HCEC 1CT (cell line): ENCODE results near the gene XPOT.

Experiments
- DNase-seq: peaks from one replicate; pipeline ENCODE4 v3.0.0-alpha.2; 2017

XPOT gene

DNA sequence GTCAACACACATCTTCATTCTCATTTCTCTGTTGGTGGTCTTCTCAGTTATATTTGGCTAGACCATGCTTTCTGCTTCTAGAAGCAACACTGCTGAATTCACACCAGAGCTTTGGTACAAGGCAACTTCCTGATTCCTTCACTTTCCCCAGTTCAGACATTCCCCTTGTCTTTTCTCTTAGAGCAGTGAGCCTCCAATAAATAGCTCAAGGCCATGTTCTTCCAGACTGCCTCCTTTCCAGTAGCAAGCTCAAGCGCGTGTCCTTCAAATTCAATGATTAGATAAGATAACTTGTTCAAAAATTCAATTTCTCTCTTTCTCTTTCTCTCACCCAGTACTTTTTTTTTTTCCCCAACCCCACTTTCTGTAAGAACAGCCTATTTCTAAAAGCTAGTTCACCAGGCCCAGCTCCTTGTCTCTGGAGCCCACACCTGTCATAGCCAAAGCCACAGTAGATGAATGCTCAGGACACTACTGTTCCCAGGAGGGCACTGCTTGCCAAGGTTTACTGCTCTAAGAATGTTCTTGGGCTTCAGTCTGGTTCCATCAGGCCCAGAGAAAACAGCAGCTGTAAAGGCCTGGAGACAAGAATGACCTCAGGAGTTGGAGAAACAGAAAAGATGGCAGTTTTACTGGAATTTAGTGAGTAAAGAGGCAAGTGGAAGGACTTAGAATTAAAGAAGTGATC lies 65.4 kb downstream of the XPOT start:
- DNase-seq: no peak

DNA sequence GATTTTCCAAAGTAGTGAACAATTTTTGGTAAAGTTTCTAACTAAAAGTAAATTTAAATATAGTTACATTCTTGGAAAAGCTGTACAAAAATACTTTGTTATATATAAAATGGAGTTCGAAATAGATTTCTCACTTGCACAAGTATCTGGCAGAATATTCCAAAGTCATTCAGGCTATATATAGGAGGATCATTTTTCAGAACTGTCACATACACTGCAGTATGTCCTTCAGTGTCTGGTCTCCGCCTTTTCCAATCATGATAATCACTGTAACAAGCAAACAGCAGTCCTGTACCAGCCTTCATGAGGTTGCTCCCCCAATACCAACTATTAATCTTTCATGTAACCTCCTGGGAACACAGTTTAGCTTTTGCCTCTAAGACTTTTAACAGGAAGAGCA lies 66.3 kb downstream of the XPOT start:
- no peak for DNase-seq

DNA sequence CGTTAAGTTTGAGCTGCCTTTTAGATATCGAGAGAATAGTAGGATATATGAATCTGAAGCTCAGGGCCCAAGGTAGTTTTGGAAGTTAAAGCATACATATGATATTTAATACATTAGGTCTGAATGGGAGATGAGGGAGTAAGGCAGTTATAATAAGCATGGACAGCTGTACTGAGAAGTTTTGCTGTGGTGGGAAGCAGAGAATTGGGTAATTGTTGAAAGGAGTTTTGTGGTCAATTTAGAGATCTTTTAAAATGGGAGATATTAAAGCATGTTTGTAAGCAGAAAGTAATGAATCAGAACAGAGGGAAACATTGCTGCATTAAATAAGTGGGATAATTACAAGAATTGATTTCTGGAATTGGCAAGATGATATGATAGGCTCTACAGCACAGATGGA lies 69.0 kb downstream of the XPOT start:
- no peak for DNase-seq

DNA sequence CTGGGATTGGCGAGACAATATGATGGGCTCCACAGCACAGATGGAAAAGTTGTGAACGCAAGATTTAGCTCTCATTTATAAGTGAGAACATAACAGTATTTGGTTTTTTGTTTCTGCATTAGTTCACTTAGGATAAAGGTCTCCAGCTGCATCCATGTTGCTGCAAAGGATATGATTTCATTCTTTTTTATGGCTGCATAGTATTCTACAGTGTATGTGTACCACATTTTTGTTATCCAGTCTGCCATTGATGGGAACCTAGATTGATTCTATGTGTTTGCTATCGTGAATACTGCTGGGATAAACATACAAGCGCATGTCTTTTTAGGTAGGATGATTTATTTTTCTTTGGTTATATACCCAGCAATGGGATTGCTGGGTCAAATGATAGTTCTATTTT lies 71.3 kb downstream of the XPOT start:
- DNase-seq: no peak

DNA sequence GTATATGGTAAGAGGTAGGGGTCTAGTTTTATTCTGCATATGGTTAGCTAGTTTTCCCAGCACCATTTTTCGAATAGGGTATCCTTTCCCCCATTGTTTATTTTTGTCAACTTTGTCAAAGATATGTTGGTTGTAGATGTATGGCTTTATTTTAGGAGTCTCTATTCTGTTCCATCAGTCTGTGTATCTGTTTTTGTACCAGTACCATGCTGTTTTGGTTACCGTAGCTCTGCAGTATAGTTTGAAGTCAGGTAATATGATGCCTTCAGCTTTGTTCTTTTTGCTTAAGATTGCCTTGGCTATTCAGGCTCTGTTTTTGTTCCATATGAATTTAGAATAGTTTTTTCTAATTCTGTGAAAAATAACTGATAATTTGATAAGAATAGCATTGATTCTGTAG lies 72.7 kb downstream of the XPOT start:
- no peak for DNase-seq

DNA sequence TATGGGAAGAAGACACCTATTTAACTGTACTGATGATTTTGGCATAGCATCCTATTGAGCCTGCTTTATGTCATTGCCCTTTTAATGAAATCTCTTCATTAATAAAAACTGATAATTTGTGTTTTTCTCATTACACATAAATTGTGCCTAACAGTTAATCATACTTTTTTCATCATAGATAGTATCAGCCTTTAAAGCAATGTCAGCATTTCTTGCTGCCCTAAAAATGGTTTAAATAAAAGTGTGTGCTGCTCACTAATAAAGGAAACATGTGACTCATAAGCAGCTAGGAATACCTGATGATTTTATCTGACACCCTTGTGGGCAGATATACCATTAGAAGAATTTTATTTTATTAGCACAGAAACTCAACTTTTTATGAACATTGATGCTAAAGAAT lies 74.5 kb downstream of the XPOT start:
- DNase-seq: no peak

DNA sequence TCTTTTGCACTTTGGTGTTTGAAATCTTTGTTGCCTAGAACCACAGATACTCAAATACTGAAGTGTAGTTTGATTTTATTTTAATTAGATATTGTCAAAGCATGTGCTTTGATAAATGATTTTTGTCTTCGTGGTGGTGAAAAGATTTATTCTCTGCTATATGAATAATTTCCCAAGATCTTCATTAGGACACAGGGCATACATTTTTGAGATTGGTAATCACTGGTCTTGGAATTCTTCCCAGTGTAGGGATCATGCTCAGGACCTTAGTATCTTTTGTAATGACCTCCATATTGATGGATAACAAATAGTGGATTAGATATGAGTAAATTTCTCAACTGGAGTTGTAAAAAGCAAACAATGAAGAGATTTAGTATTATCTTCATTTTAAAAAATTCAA lies 76.0 kb downstream of the XPOT start:
- peak; percentile 78 for DNase-seq

DNA sequence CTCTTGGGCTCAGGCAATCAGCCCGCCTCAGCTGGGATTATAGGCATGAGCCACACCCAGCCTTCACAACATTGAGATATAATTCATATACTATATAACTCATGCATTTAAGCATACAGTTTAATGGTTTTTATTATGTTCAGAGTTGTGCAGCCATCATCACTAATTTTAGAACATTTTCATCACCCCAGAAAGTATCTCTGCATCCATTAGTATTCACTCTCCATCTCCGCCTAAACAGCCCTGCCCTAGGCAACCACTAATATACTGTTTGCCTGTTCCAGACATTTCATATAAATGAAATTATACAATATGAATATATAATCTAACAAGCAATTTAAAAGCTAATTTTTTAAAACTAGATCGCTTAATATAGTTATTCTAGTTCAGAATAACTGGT lies 82.5 kb downstream of the XPOT start:
- DNase-seq: no peak

DNA sequence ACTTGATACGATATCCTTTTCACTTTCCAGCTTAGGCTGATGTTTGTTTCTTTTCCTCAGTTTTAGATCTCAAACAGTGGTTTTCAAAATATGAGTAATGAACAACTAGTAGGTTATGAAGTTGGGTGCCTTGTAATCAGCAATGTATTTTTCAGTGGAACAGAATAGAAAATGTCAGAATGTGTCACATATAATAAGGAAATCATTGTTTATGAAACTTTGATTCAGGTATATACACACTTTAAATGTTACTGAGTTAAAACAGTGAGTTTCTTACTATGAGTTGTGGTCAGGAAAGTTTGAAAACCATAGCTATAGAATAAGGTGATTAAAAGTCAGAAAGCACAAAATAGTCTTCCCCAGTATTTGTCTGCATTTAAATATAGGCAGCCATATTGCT lies 87.5 kb downstream of the XPOT start:
- DNase-seq: no peak

DNA sequence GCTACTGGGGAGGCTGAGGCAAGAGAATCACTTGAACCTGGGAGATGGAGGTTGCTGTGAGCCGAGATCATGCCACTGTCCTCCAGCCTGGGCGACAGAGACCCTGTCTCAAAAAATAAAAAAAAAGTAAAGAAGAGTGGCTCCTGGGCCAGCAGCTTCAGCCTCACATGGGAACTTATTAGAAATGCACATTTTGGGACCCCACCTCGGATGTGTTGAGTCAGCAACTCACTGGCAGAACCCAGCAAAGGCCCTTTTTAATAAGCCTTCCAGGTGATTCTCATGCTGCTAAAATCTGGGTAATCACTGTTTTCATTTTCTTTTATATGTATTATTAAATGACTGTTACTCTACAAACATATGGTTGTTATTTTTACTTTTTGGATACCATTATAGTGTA lies 89.3 kb downstream of the XPOT start:
- no peak for DNase-seq

DNA sequence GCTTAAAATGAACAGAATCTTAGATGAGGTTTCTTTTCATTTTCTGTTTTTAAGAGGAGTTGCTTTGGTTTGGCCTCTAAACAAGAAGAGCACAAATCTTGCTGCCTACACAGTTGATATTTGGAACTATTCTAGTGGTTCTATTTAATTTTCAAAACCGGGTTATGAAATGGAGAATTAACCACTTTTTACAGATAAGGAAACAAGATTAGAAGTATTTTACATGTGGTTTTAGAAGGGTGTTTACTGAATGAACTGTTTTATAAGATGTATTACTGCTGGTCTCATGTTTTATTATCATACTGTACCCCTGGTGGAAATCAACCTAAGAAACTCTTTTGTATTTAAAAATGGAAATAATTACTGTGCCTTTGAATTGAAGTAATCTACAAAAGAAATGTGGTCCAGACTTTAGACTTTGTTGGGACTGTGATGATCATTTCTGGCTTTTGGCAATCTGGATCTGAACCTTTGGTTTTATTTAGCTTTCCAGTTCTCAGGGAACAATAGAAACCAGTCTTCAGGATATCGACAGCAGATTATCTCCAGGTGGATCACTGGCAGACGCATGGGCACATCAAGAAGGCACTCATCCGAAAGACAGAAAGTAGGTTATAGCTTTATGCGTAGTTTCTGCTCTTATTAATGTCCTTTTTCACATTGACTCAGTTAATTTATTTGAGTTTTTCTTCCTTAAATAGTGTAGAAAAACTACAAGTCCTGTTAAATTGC lies 91.0 kb downstream of the XPOT start:
- no peak for DNase-seq

DNA sequence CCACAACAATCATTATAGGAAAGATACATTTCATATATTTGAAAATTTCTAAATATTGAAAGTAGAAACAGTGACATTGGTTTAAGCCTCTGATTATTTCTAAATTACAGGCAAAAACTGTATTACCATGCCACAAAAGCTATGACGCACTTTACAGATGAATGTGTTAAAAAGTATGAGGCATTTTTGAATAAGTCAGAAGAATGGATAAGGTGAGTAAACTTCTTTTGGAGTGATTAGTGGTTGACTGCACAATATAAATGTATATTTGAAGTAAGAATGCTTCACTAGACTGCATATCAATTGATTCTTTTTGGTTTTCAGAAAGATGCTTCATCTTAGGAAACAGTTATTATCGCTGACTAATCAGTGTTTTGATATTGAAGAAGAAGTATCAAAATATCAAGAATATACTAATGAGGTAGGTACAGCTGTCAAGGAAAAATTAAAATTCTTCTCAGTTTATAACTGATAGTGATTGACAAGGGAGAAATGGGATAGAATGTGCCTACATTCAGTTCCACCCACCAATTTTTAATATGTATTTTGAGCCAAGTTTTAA lies 92.7 kb downstream of the XPOT start:
- no peak for DNase-seq

DNA sequence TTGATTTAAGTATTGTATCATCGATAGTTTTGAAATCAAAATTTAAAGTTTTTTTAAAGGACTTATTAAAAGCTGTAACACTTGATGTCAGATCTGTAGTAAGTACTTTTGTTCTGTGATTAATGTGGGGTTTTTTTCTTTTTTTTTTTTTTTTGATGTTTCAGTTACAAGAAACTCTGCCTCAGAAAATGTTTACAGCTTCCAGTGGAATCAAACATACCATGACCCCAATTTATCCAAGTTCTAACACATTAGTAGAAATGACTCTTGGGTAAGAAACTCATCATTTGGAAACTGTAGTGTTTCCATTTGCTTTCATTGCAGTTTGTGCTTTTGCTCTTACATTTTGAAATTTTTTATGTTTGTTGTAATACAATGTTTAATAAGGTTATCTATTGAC lies 93.3 kb downstream of the XPOT start:
- DNase-seq: no peak

DNA sequence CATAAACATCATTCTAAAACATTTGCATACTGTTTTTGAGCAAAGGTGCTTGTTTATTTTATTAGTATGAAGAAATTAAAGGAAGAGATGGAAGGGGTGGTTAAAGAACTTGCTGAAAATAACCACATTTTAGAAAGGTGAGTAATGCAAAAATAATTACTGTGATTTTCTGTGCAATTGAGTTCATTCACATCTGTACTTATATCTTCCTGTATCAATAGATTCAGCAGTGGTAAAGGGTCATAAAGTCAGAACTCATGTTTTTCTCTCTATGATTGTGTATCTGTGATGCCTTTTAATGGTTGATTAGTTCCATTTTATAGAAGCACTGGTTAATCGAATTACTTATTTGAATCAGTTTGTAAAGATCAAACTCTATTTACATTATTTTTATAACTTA lies 93.7 kb downstream of the XPOT start:
- DNase-seq: no peak

DNA sequence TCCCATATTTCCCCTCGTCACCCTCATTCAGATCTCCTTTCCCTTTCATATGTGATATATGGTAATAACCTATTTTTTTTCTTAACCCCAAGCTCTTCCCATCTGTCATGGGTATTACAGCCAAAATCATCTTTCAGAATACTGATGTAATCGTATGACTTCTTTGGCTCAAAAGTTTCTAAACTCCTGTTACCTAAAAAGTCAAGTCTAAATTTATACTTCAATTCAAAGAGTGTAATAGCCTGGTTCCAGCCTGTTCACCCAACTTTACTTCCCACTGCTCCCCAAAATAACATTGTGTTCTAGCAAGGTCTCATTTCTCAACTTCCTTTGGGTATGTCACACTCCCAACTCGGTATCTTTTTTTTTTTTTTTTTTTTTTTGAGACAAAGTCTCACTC lies 96.2 kb downstream of the XPOT start:
- DNase-seq: no peak
